ENCODE measurements around the gene LIMS1. TPM values are rescaled to one million over a fixed set of nuclear protein-coding genes. Genes with fewer than 3 reads are reported as not detected.

The LIMS1 gene
- total and polyA plus RNA-seq, 2 donors from 2014 or later: 14.4 to 65.1 TPM

DNA sequence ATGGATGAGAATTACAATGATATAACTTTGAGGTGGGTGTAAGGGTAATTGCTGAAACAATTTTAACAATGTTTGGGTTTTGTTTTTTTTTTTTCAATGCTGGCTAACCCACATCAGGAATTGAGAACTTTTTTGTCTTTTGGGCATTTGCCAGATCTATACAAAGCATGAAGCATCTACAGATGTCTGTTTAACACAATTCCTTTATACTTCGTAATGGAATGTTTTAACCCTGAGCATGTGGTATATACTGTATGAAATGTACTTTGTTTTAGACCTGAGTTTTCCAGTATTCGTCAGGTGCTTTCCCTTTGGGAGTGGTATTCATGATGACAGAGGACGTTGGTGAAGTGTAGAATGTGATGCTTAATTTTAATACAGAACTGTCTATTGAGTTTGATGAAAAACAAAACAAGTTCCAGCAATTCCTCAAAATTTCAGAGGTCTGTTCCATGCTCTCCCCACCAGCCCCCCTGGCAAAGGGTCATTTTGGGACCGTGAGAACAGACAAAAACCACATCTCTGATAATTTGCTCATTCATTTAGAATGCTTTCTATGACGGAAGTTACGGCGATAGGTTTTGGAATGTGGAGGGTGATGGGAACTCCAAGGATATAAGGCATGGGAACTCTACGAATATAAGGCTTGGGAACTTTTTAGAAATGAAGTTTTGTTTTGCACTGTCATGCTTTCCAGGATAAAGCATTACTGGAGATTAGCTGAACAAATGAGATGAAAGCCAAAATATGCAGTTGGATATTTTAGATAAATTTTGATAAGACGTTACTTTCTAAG is 14.1 kb downstream of the LIMS1 start:
- Histone ChIP-seq H3K27ac (ENCODE audit: low read depth in 2 of 2, low read length in 2 of 2) (no peak overlapping the region), H3K4me1 (ENCODE audit: control insufficient read depth in 2 of 3, insufficient read depth in 2 of 3, low read depth in 1 of 3, low read length in 3 of 3) (peaks cover 0 to 13% (median 5%) of the 10 kb centered on the region in 3 donors), H3K4me3 (ENCODE audit: low read length in 3 of 3) (no peak overlapping the region), H3K9ac (ENCODE audit: low read length in 3 of 3) (no peak overlapping the region), H3K36me3 (ENCODE audit: control insufficient read depth in 2 of 3, insufficient read depth in 3 of 3, low read length in 3 of 3) (no peaks in the 10 kb centered on the region), H3K9me3 (ENCODE audit: control insufficient read depth in 2 of 3, insufficient read depth in 1 of 3, low read length in 3 of 3) (no peaks in the 10 kb centered on the region), H3K27me3 (ENCODE audit: control insufficient read depth, insufficient read depth, low read length) (no peaks in the 10 kb centered on the region)
- TF ChIP-seq, protein P1, sequence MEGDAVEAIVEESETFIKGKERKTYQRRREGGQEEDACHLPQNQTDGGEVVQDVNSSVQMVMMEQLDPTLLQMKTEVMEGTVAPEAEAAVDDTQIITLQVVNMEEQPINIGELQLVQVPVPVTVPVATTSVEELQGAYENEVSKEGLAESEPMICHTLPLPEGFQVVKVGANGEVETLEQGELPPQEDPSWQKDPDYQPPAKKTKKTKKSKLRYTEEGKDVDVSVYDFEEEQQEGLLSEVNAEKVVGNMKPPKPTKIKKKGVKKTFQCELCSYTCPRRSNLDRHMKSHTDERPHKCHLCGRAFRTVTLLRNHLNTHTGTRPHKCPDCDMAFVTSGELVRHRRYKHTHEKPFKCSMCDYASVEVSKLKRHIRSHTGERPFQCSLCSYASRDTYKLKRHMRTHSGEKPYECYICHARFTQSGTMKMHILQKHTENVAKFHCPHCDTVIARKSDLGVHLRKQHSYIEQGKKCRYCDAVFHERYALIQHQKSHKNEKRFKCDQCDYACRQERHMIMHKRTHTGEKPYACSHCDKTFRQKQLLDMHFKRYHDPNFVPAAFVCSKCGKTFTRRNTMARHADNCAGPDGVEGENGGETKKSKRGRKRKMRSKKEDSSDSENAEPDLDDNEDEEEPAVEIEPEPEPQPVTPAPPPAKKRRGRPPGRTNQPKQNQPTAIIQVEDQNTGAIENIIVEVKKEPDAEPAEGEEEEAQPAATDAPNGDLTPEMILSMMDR (IDR thresholded peaks at IDR 0.05; ENCODE audit: borderline replicate concordance, extremely low read depth, insufficient read depth): no peak
- FAIRE-seq: no peak
- intact Hi-C loops (cut with DNase I): no loop called here
- DNase-seq: no peak

DNA sequence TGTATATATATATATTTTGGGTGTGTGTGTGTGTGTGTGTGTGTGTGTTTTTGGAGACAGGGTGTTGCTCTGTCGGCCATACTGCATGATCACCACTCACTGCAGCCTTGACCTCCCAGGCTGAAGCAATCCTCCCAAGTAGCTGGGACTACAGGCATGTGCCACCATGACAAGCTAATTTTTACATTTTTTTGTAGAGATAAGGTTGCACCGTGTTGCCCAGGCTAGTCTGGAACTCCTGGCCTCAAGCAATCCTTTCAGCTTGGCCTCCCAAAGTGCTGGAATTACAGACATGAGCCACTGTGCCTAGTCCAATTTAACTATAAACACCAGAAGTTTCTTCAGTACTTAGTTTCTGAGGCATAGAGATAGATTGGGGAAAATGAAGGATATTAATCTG is 18.3 kb downstream of the LIMS1 start:
- H3K9ac ChIP-seq (ENCODE audit: low read length in 3 of 3): no peak overlapping the region
- no peaks in the 10 kb centered on the region for H3K36me3 ChIP-seq (ENCODE audit: control insufficient read depth in 2 of 3, insufficient read depth in 3 of 3, low read length in 3 of 3)
- H3K27ac ChIP-seq (ENCODE audit: low read depth in 2 of 2, low read length in 2 of 2): peak overlapping the region in 1 of 2 donors; percentile 0
- TF ChIP-seq, protein P1 (IDR thresholded peaks at IDR 0.05; ENCODE audit: borderline replicate concordance, extremely low read depth, insufficient read depth): no peak
- no peak for FAIRE-seq
- no peaks in the 10 kb centered on the region for H3K9me3 ChIP-seq (ENCODE audit: control insufficient read depth in 2 of 3, insufficient read depth in 1 of 3, low read length in 3 of 3)
- intact Hi-C loops (cut with DNase I): no loop called here
- no peaks in the 10 kb centered on the region for H3K27me3 ChIP-seq (ENCODE audit: control insufficient read depth, insufficient read depth, low read length)
- no peak for DNase-seq
- no peak overlapping the region for H3K4me3 ChIP-seq (ENCODE audit: low read length in 3 of 3)
- H3K4me1 ChIP-seq (ENCODE audit: control insufficient read depth in 2 of 3, insufficient read depth in 2 of 3, low read depth in 1 of 3, low read length in 3 of 3): peaks cover 0 to 22% (median 19%) of the 10 kb centered on the region in 3 donors

DNA sequence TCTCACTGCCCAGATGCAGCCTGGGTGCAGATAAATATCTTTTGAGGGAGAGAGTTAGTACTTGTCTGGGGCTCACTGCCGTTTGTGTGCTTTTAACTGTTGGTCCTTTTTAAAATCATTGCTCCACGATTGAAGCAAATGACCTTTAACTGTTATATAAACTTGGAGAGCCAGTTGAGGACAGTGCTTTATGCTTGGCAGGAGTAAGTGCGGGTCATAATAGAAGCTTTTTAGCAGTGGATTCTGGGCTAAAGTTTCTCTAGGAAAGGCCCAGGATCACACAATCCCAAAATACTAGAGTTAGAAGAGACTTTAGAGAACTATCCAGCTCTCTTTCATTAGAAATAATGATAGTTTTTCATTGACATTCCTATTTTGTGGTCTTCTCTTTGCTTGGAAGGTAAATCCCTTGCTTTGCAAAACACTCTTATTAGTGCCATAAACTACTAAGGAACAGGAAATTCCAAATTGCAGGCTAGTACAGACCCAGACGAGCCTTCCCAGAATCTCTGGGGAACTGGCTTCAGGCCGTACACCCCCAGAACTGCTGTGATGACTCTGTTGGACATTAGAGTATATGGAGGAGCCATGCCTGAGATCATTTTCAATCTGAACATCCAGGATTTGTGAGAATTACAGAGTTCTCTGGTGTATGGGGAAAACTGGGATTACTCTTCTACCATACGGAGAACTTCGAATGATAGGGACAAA is 19.1 kb downstream of the LIMS1 start:
- Histone ChIP-seq H3K9ac (ENCODE audit: low read length in 3 of 3) (no peak overlapping the region), H3K27ac (ENCODE audit: low read depth in 2 of 2, low read length in 2 of 2) (peak overlapping the region; percentile 51 to 65), H3K27me3 (ENCODE audit: control insufficient read depth, insufficient read depth, low read length) (no peaks in the 10 kb centered on the region), H3K36me3 (ENCODE audit: control insufficient read depth in 2 of 3, insufficient read depth in 3 of 3, low read length in 3 of 3) (no peaks in the 10 kb centered on the region), H3K9me3 (ENCODE audit: control insufficient read depth in 2 of 3, insufficient read depth in 1 of 3, low read length in 3 of 3) (no peaks in the 10 kb centered on the region), H3K4me1 (ENCODE audit: control insufficient read depth in 2 of 3, insufficient read depth in 2 of 3, low read depth in 1 of 3, low read length in 3 of 3) (peaks cover 0 to 22% (median 19%) of the 10 kb centered on the region in 3 donors), H3K4me3 (ENCODE audit: low read length in 3 of 3) (no peak overlapping the region)
- intact Hi-C loops (cut with DNase I): no loop called here
- FAIRE-seq: no peak
- TF ChIP-seq, protein P1 (IDR thresholded peaks at IDR 0.05; ENCODE audit: borderline replicate concordance, extremely low read depth, insufficient read depth): no peak
- DNase-seq: peak in 1 of 5 donors; percentile 31

Data from kidney (tissue), 14 donors.